GM19238 (cell line): Measurements from ENCODE around the gene RXRG.

Source experiments
- DNase-seq: peaks from one replicate; pipeline ENCODE4 v3.0.0; 2011; ENCODE audit warnings: low spot score; ENCODE audit not compliant: insufficient read length

RXRG gene

DNA sequence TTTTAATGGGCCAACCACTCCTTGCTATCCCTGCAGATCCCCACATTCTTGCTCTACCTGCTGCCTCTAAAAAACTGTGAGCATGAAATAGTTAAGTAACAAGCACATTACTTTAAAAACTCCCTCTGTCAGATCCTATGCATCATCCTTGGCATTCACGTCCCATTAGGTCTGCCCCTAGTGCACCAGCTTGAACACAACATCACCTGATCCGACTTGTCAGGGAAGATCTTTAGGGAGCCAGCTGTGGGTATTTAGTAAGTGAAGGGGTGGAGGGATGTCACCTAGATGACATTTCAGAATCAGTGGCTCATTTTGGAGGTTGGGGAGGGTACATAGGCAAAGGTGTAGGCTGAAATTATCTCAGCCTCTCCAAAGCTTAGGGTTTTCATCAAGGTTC is 33.5 kb downstream of the RXRG start:
- no peak for DNase-seq

DNA sequence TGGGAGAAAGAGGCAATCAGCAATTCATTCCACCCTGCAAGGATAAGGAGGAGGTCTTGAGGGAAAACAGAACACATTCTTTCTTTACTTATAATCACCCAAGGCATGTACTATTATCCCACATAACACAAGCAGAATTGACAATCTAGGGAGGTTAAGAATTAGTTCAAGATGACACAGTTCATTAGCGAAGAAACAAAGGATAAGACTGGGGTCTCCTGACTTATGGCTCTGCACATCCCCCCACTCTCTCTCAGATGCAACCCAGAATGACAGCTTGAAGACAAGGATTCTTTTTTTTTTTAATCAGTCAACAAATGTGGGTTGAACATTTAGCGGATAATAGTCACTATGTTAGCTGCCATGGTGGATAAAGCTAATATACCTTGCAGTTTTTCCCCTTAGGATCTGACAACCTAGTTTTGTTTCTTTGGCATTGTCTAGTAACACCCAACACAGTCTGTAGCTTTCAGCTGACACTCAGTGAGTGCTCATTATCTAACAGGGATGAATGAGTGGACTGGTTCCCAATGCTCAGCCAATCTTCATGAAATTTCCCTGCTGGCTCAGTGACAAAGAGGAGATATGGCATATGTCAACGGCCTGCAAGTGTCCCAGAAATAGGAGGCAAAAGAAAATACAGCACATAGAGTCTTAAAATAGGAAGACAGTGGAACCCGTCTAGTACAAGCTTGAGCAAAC is 35.1 kb downstream of the RXRG start:
- no peak for DNase-seq

DNA sequence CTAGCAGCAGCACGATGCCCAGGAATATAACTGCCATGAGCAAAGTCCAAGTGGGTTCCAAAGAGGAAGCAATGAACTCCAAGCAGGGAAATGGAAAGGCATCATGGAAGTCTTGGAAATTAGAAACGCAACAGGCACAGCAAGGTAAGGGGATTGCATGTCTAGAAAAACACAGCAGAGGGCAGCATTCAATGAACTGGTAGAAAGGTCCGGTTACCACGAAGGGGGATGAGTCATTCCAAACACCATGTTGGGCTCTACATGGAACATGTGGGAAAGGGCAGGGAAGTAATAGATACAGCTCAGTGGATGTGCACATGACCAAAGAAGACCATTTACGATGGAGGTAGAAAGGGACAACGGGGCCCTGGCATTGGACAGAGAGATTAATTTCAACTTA is 36.4 kb downstream of the RXRG start:
- DNase-seq = no peak

DNA sequence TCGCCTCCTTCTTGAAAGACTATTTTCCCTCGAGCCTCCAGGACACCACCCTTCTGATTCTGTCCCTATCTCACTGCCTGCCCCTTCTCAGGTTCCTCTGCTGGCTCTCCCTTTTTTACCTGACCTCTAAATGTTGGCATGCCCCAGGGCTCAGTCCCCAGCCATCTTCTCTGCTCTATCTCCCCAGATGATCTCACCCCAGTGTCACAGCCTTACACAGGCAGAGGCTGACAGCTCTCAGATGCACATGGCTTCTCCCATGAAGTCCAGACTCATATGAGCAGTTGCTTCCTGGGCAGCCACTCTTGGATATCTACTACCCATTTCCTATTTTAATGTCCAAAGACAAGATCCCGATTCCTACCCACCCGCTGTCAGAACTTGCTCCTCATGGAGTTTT is 37.5 kb downstream of the RXRG start:
- no peak for DNase-seq

DNA sequence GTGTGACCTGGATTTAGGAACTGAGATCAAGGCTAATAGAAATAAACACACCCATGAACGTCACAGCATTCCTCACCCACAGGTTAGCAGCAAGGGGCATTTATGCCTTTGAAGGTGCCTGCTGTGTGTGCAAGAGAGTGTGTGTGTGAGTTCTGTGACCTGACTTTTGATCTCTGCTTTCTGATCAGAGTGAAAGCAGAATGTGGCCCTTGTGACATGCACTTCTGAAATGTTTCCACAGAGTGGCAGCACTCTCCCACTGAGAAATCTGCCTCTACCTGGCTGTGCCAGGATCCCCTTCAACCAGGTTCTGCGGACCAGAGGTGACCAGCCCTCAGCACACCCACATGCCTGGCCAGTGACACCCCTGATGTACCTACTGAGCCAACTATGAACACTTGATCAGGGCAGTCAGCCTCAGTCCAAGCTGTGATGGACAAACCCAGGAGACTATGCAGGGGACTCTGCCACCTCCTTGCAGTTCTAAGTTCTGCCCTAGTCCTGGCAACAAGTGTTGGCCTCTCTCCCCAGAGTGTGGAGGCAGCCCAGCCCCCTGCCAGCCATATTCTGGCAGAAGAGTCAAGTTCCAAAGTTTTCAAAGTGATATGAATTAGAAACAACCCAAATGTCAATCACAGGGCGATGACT is 41.0 kb downstream of the RXRG start:
- peak; percentile 30 for DNase-seq

DNA sequence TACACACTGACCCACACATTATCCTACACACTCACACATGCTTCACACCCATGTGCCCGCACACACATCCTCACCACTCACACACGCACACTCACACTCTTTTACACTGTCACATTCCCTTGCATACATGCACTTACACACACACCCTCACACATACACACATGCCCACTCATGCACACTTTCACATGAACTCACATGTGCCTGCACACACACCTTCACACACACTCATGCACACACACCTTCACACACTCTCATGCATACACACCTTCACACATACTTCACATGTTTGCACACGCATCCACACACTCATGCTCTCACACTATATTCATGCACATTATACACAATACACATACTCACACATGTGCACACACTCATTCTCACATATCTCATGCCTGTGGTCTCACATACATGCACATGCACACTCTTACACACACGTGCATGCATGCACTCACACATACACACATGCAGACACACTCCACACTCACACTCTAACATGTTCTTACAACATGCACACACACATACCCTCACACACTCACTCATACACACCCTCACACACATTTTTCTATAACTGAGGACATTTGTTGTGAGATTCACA is 42.3 kb downstream of the RXRG start:
- DNase-seq = no peak

DNA sequence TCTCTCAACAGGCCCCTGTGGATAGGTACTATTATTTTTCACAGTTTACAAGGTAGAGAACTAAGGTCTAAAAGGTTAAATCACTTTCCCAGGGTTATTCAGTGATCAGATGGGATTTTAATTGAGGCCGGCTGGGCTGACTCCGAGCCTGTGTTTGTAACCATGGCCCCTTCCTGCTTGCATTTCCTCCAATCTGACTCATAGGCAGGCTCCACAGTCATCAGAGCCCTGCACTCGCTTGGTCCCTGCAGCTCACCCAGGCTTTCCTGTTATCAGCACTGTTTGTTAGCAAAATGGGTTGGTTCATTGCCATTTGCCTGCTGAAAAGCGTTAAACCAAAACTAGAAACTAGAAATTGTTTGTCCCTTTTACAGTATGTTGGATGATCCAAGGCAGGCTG is 47.0 kb downstream of the RXRG start:
- DNase-seq = no peak

DNA sequence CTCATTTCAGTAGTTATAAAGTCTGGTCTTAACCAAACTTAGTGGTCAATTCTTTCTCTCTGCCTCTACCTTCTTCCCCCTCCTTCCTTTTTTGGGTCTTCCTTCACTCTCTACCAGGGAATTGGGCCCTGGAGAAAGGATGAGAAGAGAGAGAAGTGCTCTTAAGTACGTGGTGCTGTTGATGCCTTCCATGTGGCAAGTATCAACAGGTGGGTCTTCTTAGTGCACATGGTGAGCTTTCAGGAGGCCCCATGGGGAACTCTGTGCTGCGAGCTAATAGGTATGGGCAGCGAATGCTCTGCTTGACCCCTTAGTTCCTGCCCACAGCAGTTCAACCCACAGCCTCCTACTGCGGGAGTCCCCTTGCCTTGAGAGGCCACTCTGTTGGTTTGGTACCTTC is 49.0 kb downstream of the RXRG start:
- no peak for DNase-seq

DNA sequence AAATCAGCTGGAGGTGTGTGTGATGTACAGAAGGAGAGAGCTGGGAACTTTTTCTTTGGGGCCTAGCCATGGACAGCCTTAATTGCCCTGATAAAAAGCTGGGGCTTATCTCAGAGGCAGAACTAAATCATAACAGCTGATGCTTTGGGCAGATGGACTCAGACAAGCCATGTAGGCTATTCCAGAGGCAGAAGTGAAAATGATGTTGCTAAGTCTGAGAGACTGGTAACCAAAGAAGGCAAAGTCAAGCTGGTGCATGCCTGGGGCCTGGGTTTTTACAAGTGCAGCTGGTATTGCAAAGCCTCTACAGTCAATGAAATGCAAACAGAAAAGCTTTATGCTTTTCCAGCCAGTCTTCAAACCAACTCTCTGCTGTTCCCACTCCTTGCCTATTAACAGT is 49.4 kb downstream of the RXRG start:
- DNase-seq = no peak

DNA sequence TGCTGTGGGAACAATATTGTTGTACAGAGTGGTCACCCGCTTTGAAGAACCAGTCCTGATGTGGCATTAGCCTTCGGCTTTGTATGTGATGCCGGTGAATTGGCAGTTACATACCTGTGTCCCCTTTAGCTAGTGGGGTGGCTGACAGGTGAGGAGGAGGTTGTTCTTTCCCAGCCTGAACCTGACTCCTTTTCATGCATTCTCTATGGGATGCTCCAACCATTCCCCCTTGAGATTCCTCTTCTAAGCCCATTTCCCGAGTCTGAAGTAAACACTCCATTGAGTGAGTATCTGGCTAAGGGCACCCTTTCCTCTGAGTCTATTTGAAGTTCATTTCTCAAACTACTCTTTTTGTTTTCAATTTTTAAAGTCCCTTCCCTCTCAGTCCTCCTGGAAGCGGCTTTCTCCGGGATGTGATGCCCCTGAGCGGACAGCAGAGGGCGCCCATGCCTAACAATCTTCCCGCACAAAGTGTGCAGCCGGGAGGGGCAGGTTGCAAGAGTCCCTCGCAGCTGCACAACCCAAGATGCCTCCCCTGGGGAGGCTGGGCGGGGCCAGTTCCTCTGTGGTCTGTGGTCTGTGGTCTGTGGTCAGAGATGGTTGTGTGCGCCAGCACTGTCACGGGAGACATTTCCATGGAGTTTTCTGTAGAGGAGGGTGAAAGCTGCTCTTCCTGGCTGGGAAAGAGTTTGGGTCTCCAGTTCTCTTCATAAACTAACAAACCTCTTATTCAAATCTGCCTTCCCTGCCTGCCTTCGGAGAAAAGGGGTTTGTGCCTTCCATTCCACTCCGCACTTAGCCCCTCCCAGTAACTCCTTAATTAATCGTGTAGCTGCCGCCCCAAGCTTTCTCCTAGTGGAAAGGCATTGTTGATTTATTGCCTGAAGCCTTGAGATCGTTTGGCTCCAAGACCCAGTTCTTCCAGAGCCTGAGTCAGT is 52.0 kb downstream of the RXRG start:
- DNase-seq = peak; percentile 87

DNA sequence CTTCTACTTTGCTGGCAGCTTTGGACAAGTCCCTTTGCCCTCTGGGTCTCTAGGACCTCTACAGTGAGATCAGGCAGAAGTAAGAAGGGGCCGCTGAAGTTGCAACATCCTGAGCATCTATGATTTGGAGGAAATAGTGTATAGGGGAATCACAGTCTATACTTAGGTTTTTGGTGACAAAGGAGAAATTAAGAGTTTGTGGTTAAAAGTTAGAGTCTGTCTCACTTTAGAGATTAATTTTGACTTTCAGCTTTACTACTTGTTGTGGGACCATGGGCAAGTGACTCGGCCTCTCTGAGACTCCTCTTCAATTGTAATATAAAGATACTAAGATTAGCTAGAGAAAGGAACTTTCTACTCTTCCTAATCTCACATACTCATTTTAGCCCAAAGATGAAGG is 55.3 kb downstream of the RXRG start:
- no peak for DNase-seq

DNA sequence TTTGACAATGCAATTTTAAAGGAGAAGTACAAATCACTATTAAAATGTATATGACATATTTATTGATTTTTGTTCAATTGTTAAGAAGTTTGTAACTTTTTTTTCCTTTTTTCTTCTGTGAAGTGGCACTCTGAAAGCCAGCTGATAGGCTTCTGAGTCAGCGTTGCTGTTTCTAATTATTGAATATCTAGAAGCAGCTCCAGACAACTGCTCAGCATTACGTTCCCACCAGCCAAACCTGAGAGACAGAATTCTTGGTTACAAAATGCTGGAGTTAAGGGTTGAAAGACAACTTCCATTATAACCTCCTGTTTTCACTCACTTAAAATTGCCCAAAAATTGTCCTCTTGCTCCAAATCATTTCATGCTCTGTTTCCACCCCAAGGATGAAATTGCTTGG is 57.0 kb downstream of the RXRG start:
- no peak for DNase-seq

DNA sequence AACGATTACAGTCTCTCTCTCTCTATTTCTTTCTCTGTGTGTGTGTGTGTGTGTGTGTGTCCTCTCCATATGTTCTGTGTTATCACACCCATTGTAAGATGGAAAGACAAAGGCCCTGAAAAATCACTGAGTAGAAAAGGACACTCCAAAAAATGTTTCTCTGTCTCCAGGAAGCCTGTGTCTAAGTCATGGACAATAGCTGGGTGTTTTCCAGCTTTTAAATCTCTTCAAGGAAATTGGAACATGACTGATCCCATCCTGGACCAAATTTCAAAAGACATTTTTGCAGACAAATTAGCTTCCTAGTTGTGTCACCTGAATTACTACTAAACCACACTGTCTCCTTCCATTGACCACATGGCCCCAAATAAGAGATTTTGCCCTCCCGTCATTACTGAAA is 57.4 kb downstream of the RXRG start:
- DNase-seq = no peak

DNA sequence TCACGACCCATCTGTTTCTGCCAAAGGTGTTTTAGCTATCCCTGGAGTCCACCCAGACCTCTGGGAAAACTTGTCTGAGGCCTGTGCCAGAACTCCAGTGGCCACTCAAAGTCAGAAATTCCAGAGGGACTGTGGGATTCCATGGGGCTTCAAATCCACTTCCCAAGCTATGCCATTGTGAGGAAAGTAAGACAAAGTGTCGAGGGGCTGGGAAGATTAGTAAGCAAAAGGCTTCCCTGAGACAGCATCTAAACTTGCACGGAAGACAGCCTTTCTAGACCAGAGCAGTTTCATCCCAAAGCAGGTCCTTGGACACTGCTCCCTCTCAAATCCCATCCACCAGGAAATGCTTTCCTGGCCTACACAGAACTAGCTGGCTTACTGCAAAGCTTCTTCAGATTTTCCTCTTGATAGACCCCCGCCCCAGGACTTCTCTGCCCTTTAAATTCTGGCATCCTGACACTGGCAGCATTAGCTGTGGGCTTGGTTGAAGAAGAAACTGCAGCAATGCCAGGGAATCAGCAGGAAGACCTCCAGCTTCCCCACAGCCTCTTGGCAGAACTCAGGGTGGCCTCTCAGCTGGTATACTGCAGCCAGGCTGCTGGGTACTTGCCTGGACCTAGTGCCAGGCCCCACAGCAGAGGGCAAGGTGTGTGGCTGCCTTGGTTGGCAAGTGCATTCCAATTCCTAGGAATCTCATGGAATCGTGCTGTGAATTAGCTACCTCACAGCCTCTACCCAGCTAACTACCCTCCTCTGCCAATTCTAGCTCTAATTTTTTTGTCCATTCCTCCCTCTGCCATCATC is 61.1 kb downstream of the RXRG start:
- no peak for DNase-seq

DNA sequence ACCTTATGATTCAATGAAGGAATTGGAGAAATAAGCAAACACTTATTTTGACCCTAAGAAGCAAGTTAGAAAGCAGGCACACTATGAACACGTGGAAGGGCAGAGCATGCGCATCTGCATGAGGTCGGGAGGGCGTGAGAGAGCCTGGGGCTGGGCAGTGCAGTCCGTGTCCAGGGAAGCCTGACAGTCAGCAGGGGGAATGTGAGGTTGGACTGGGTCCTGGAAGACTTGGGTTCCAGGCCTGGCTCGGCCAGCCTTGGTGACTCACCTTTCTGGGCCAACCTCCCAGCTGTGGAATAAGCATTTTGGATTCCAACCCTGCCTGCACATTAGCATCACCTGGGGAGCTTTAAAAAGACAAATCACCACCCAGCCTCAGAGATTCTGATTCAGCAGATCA is 61.9 kb downstream of the RXRG start:
- DNase-seq = no peak

DNA sequence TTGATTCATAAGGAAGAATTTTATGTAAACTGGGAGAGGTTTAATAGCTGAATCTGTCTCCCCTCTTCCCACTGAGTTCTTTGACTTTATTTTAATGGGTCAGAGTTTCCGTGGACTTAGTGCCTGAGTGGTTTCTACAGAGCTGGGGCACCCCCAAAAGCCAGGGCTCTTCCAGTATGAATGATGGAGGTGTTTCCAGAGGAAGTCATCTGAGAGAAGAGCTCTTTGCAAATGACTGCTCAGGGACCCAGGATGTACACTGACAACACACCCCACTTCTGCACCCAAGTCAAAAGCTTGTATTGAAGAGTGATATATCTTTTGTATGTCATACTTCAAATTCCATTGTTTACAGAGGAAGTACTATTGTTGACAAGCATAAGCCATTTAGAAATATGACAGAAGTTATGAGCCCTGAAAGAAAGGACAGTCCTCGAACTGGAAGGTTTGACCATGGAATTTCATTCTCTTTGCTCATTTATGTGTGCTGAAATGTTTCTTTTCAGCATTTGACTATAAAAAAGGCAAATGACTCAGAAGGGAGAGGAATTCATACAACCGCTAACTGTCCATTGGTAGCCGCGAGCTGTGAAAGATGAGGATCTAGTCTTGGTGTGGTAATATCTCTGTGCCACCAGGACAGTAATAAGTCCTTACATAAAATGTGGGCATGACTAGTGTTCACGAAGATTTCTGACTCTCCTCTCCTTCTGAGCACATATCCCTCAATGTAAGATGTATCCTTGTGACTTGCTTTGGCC is 63.0 kb downstream of the RXRG start:
- no peak for DNase-seq

DNA sequence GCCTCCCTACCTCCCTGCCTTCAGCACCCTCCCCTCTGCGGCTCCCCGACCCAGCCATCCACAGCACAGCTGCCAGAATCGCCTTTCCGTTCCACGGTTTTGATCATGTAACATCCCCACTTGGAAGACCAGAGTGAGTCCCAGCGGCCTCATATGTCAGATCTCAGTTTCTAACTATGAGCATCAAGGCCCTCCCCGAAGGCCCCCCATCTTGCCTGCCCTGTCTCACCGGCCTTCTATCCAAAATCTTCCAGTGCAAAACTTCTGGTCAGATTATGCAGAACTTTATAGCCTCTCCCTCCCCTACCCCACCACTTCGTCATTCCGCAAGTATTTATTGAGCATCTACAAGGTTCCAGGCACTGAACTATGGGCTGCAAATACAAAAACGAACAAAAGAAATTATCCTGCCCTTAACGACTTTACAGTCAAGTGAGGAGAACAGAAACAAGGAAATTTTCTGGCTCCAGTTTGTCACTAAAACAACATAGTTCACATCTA is 68.1 kb downstream of the RXRG start:
- no peak for DNase-seq

DNA sequence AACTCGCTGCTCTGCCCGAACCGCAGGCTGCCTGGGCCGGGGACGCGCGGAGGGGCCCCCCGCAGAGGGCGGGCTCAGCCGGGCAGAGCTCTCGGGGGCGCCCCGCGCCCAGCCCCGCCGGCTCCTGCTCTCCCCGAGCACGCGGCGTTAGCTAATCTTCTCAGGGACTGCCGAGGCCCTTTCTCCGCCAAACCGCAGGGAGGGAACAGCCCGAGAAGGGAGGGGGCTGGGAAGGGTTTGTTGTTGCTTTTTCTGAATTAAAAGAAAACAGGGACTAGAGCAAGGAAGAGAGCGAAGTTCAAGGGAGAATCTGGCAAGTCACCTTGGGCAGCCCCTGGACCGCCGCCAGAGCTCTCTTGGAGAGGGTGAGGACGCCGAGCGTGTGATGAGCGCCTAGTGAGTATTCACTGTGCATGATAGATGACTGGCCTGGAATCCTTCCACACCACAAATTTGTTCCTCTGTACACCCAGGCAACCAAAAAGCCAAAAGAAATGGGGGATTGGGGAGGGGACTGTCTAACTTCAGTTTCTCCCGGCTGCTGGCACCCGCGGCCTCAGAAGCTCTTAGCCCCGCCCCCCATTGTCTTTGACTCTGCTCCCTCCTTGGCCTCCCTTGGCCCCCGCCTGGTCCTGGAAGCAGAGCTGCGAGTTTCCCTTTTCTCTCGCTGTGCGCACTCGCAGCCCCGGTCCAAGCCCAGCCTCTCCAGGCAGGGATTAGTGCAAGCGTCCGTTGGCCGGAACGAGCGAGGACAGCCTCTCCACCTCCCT is 68.7 kb downstream of the RXRG start:
- DNase-seq = no peak

DNA sequence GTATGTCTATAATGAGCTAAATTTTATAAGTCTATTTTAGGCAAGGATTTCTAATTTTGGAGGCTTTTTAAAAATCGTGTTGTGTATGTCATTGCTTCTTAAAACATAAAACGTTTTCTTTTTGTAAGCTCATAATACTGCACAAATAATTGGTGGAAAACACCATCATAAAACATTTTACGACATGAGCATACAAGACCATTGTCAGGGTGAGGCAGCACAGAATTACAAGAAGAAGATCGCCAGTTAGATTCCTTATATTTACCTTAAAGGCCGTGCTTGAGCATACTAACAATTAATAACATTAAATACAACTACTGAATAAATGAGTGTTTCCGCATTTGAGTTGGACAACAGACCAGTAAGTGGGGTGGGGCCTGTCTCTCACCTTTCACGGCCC is 69.3 kb downstream of the RXRG start:
- no peak for DNase-seq
